GM19025 (cell line): ENCODE measurements around the gene TUBA4A.

Experiments
- ATAC-seq: cut with Tn5 transposase; IDR thresholded peaks from one replicate; pipeline ENCODE4 v1.9.1; 2021; ENCODE audit warnings: mild to moderate bottlenecking, low read depth, moderate library complexity; ENCODE audit not compliant: unreplicated experiment

The TUBA4A gene

GRCh38 chr2:219244789-219245147 is 8.9 kb downstream of the TUBA4A start:
- no peak for ATAC-seq

GRCh38 chr2:219243291-219243761 is 10.4 kb downstream of the TUBA4A start:
- no peak for ATAC-seq

GRCh38 chr2:219234331-219234730 is 19.4 kb downstream of the TUBA4A start:
- no peak for ATAC-seq

GRCh38 chr2:219230059-219230540 is 23.6 kb downstream of the TUBA4A start:
- ATAC-seq: no peak

GRCh38 chr2:219229305-219230058 is 24.2 kb downstream of the TUBA4A start, which contains the start of the genes ANKZF1 and ATG9A:
Gene ANKZF1, plus strand, starts transcription at chr2:219229806. Its CDS starts 452 bp downstream, at chr2:219230258.
Gene ATG9A, minus strand, starts transcription at chr2:219229636. Its CDS starts 1,612 bp downstream, at chr2:219228024.
- peak; percentile 96 for ATAC-seq

GRCh38 chr2:219228911-219229304 is 24.8 kb downstream of the TUBA4A start:
- ATAC-seq: peak; percentile 10

GRCh38 chr2:219228041-219228910 is 25.4 kb downstream of the TUBA4A start:
- no peak for ATAC-seq

- ATAC-seq: no peak
Observed at GRCh38 chr2:219225350-219225749, 28.4 kb downstream of the TUBA4A start.

GRCh38 chr2:219223831-219224610 is 29.7 kb downstream of the TUBA4A start:
- no peak for ATAC-seq

GRCh38 chr2:219221957-219222518 is 31.7 kb downstream of the TUBA4A start:
- ATAC-seq: no peak

- no peak for ATAC-seq
Observed at GRCh38 chr2:219220652-219221402, 32.9 kb downstream of the TUBA4A start.

- ATAC-seq: no peak
Observed at GRCh38 chr2:219219784-219220532, 33.8 kb downstream of the TUBA4A start.

- peak; percentile 74 for ATAC-seq
Observed at GRCh38 chr2:219218732-219219701, 34.7 kb downstream of the TUBA4A start, which contains the start of gene ABCB6. Gene ABCB6, minus strand, starts transcription at chr2:219218958. Its CDS starts 285 bp downstream, at chr2:219218673.

- ATAC-seq: peak; percentile 9
Observed at GRCh38 chr2:219218217-219218731, 35.4 kb downstream of the TUBA4A start.

GRCh38 chr2:219216535-219216915 is 37.2 kb downstream of the TUBA4A start:
- ATAC-seq: no peak

GRCh38 chr2:219215871-219216534 is 37.7 kb downstream of the TUBA4A start:
- no peak for ATAC-seq

GRCh38 chr2:219214786-219215185 is 38.9 kb downstream of the TUBA4A start:
- no peak for ATAC-seq
